Omental fat pad (tissue), 4 donors: ENCODE data around the gene CPSF6. TPM values are rescaled to one million over a fixed set of nuclear protein-coding genes. Genes with fewer than 3 reads are reported as not detected.

Experiments
- ATAC-seq: fragments of 150-250 bp; one replicate; pipeline ENCODE4 v1.9.1; 2016; ENCODE audit warnings: mild to moderate bottlenecking, moderate library complexity; ENCODE audit not compliant: low FRiP score
- DNase-seq: peaks from one replicate; pipeline ENCODE4 v3.0.0-alpha.2; 2019; ENCODE audit warnings: low spot score
- CTCF ChIP-seq, 3 donors: fragments of 450-650 bp; IDR thresholded peaks; one replicate each; pipeline ENCODE4 v1.5.1; 2016 to 2017; ENCODE audit warnings: antibody characterized with exemption in 3 of 3, mild to moderate bottlenecking in 3 of 3, moderate library complexity in 2 of 3
- total RNA-seq, 4 donors: library from RNA; depleted of rRNA; stranded (reverse); fragments of >200 nt; gene quantifications; one replicate each; pipeline ENCODE4 v1.1.0, GENCODE V29; 2016

The CPSF6 gene
- total RNA-seq, 4 donors from 2014 or later = 23.7 to 37.3 (median 28.0) TPM

DNA sequence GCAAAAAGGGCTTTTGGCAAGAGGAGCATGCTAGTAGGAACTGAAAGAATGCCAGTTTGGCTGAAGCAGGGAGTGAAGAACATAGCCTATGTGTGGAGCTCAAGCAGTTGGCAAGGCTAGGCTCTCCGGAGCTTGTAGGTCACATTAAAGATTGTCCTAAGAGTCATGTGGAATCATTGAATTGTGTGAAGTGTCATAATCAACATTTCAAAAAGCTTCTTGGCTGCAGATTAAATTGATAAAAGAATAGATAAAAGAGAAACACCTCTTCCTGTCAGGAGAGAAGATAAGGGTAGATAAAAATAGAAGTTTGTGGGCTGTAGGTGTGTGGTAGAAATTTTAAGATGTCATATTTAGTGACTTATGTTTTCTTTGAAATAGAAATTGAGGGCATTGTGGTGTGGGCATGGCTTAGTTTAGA is 36.1 kb downstream of the CPSF6 start:
- ATAC-seq = no peak
- no peak for DNase-seq
- TF ChIP-seq CTCF (IDR thresholded peaks at IDR 0.05) = no peak

- DNase-seq (no peak), ATAC-seq (no peak)
- no peak for TF ChIP-seq CTCF (IDR thresholded peaks at IDR 0.05)
Observed at GRCh38 chr12:69278814-69279782, 39.7 kb downstream of the CPSF6 start.

DNA sequence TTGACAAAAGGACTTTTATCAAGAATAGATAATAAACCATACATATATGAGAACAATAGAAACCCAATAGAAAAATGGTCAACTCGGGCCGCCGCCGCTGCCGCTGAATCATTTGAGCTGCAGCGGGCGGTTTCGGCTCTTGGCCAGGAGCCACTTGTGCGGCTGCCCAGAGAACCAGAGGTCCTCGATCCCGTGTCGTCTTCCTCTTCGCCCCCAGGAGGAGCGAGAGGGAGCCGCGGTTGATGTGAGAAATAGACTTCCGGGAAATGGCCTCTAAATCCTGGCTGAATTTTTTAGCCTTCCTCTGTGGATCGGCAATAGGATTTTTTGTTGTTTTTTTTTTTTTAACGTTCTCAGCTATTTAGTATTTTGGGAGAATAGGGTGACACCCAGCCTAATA is 44.8 kb downstream of the CPSF6 start:
- TF ChIP-seq CTCF (IDR thresholded peaks at IDR 0.05) = no peak
- DNase-seq (peak; percentile 44), ATAC-seq (peak; percentile 80)

- no peak for DNase-seq
- no peak for ATAC-seq
- TF ChIP-seq CTCF (IDR thresholded peaks at IDR 0.05) = no peak
Observed at GRCh38 chr12:69287556-69287955, 48.2 kb downstream of the CPSF6 start.

GRCh38 chr12:69290545-69291277 is 51.3 kb downstream of the CPSF6 start:
- DNase-seq = peak; percentile 47
- TF ChIP-seq CTCF (IDR thresholded peaks at IDR 0.05) = peak in 1 of 3 donors; percentile 26
- no peak for ATAC-seq

DNA sequence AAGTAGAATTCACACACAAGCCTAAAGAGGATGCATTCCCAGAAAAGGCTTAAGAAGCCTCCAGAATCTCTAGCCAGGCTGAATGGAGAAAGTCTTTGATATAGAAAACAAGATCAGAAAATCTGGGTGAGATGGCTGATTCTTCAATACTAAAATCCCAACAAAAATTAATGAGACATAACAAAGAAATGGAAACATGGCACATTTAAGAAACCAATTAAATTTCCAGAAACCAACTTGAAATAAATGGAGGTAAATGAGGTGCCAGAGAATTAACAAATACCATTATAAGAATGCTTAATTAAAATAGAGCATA is 51.9 kb downstream of the CPSF6 start:
- DNase-seq (no peak), ATAC-seq (no peak)
- TF ChIP-seq CTCF (IDR thresholded peaks at IDR 0.05) = no peak
